Activated gamma-delta T cell treated with anti-CD3 and anti-CD28 coated beads, Interleukin-2, amount 50 U/mL, for 16 hours (primary cell): ENCODE measurements around the gene FITM2.
"Not testable (repeated sequence)": the region's sequence is repeated elsewhere in the genome, so short reads cannot be mapped to it uniquely, and the experiment has no call there.

ENCODE experiments used
- DNase-seq: peaks from one replicate; pipeline ENCODE4 v3.0.0-alpha.2; 2020; ENCODE audit warnings: low read depth

The FITM2 gene

GRCh38 chr20:44331201-44331600, 20.2 kb upstream of the FITM2 start:
- DNase-seq = no peak

- no peak for DNase-seq
These were observed 17.4 kb upstream of the FITM2 start for GRCh38 chr20:44328428-44328827.

- not testable (repeated sequence) for DNase-seq
These were observed 16.7 kb upstream of the FITM2 start for GRCh38 chr20:44327748-44328147.

- no peak for DNase-seq
These were observed 15.6 kb upstream of the FITM2 start for GRCh38 chr20:44326391-44327159.

GRCh38 chr20:44324343-44324742, 13.3 kb upstream of the FITM2 start:
- no peak for DNase-seq

- DNase-seq = no peak
These were observed 8.9 kb upstream of the FITM2 start for GRCh38 chr20:44319839-44320422.

- no peak for DNase-seq
These were observed 3.9 kb upstream of the FITM2 start for GRCh38 chr20:44314870-44315269.

- DNase-seq = no peak
These were observed 989 bp downstream of the FITM2 start for GRCh38 chr20:44309763-44310663.

GRCh38 chr20:44306927-44307326, 4.1 kb downstream of the FITM2 start:
- no peak for DNase-seq

GRCh38 chr20:44304383-44304782, 6.6 kb downstream of the FITM2 start:
- DNase-seq = no peak

- no peak for DNase-seq
These were observed 8.3 kb downstream of the FITM2 start for GRCh38 chr20:44302736-44303135.

- no peak for DNase-seq
These were observed 8.9 kb downstream of the FITM2 start for GRCh38 chr20:44302026-44302669.

- DNase-seq = no peak
These were observed 9.7 kb downstream of the FITM2 start for GRCh38 chr20:44301285-44301684.

- DNase-seq = not testable (repeated sequence)
These were observed 11.9 kb downstream of the FITM2 start for GRCh38 chr20:44299011-44299535.

GRCh38 chr20:44297721-44298120, 13.3 kb downstream of the FITM2 start:
- no peak for DNase-seq

GRCh38 chr20:44296011-44296410, 15.0 kb downstream of the FITM2 start:
- DNase-seq = no peak

GRCh38 chr20:44291754-44292153, 19.2 kb downstream of the FITM2 start:
- DNase-seq = no peak

GRCh38 chr20:44288252-44288651, 22.8 kb downstream of the FITM2 start:
- DNase-seq = no peak

- DNase-seq = no peak
These were observed 23.5 kb downstream of the FITM2 start for GRCh38 chr20:44287272-44288097.

- no peak for DNase-seq
These were observed 27.0 kb downstream of the FITM2 start for GRCh38 chr20:44284032-44284431.

GRCh38 chr20:44282192-44282591, 28.8 kb downstream of the FITM2 start:
- DNase-seq = no peak
